Activated CD8-positive, alpha-beta memory T cell treated with anti-CD3 and anti-CD28 coated beads, Interleukin-2, amount 50 U/mL, for 1 hour (primary cell): ENCODE data around the gene MTURN.
"Not testable (repeated sequence)": the region's sequence is repeated elsewhere in the genome, so short reads cannot be mapped to it uniquely, and the experiment has no call there.

Experiments used
- DNase-seq: peaks from one replicate; pipeline ENCODE4 v3.0.0-alpha.2; 2020; ENCODE audit errors: extremely low read depth

Gene MTURN

DNA sequence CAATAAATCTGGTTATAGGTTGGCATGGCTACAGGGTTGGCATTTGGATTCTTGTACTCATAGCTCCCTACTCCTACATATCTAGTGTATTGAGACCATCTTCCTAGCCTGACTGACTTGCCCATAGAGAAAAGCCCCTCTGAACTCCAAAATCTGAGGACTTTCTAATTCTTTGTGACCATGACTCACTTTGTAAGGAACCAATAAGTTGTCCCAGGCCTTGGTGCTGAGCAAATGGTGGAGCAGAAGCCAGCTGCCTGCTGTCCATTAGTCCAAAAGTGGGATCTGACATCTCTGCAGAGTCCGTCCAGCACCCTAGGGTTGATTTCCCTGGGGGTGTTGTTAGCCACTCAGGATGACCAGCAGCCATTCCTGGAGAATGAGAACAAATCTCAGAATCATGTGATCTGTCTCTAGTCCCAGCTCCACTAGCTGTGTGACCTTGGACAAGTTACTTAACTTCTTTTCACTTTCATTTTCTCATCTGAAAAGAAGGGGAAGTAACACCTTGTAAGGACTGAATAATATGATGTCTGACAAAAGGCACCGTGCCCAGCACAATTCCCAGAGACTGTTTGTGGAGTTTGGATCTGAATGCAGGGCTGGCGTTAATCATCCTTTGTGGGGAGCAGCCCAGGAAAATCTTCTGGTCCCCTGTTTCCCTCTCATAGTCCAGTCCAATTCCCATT, 44.1 kb downstream of the MTURN start:
- DNase-seq = no peak

- DNase-seq = no peak
Observed at GRCh38 chr7:30180718-30181117, 45.9 kb downstream of the MTURN start.

GRCh38 chr7:30181211-30181610, 46.4 kb downstream of the MTURN start:
- no peak for DNase-seq

- DNase-seq = no peak
Observed at GRCh38 chr7:30181736-30182522, 47.1 kb downstream of the MTURN start.

GRCh38 chr7:30182814-30183213, 48.0 kb downstream of the MTURN start:
- no peak for DNase-seq

DNA sequence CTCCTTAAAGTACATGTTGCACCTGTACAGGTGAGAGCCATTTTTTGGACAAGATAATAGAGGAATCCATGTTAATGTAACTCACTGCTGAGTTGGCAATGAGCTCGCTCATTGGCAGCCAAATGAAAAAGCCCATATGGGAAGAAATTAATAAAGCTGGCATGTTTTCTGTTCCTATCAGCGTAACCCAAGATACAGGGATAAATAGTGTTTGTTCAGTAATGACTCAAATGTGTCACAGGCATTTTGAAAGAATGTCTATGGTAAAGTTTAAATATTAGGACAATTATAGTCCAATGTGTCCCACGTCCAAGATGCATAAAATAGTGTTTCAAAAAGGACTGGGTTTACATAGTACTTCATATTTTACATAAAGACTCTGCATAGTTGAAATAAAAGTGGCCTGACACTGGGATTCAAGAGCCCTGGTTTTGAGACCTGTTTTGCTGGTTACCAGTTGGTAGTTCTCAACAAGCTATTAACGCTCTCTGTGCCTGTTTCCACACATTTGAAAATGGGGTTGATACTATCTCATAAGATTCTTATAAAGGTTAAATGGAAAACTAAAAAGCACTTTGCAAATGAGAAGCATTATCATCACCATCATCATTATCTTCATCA, 49.1 kb downstream of the MTURN start:
- no peak for DNase-seq

- no peak for DNase-seq
Observed at GRCh38 chr7:30184791-30185487, 50.2 kb downstream of the MTURN start.

- no peak for DNase-seq
Observed at GRCh38 chr7:30185496-30185895, 50.7 kb downstream of the MTURN start.

DNA sequence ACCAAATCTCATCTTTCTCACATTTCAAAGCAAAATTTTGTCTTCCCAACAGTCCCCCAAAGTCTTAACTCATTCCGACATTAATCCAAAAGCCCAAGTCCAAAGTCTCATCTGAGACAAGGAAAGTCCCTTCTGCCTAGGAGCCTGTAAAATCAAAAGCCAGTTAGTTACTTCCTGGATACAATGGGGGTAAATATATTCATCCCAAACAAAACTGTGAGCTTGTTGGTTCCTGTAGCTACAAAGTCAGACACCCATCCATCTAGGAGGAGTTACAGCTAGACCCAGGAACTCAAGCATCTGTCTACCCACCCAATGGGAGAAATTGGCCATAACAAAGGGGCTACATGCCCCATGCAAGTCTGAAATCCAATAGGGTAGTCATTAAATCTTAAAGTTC, 51.9 kb downstream of the MTURN start:
- DNase-seq = no peak

DNA sequence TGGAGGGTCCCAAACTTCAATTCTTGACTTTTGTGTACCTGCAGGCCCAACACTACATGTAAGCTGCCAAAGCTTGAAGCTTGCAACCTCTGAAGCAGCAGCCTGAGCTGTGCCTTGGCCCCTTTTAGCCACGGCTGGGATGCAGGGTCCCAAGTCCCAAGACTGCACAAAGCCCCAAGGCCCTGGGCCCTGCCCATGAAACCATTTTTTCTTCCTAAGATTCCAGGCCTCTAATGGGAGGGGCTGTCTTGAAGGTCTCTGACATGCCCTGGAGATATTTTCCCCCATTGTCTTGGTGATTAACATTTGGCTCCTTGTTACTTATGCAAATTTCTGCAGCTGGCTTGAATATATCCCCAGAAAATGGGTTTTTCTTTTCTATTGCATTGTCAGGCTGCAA, 52.7 kb downstream of the MTURN start:
- DNase-seq = no peak

DNA sequence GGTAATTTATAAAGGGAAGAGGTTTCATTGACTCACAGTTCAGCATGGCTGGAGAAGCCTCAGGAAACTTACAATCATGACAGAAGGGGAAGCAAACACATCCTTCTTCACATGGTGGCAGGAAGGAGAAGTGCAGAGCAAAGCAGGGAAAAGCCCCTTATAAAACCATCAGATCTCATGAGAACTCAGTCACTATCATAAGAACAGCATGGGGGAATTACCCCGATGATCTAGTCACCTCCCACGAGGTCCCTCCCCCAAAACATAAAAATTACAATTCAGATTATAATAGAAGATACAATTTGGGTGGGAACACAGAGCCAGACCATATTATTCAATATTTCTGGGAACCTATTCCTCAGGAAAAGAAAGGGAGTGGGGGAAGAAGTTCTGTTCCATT, 53.6 kb downstream of the MTURN start:
- not testable (repeated sequence) for DNase-seq

GRCh38 chr7:30188811-30189210, 54.0 kb downstream of the MTURN start:
- DNase-seq = no peak

- DNase-seq = no peak
Observed at GRCh38 chr7:30191809-30192208, 57.0 kb downstream of the MTURN start.

DNA sequence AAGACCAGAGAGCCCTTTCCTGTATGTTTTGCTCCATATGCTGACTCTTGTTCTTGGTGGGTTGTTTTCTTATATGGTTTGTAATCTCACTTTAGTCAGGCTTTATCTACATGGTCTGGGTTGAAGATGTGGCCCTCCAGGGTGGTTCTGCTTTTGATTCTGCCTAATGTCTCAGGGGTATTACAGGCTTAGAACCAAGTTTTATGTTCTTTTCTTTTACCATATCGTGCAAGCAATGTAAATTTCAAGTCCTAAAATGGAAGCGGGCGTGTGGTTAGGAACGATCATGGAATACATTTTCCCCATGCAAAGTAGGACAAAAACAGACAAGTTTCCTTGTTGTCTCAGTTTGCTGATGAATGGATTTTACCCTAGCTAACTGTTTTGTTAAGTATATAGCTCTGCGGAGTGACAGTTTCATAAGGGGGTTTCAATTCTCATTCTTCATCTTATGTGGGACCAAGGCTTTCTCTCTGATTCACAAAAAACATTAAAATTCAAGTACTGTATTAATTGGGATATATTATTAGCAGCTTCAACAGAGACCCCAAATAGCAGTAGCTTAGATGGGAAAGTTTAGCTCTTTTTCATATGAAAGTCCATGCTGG, 58.7 kb downstream of the MTURN start:
- DNase-seq = no peak

GRCh38 chr7:30196408-30196807, 61.6 kb downstream of the MTURN start:
- no peak for DNase-seq

- DNase-seq = no peak
Observed at GRCh38 chr7:30197438-30197837, 62.7 kb downstream of the MTURN start.

GRCh38 chr7:30199271-30199670, 64.5 kb downstream of the MTURN start:
- DNase-seq = no peak

GRCh38 chr7:30200591-30200990, 65.8 kb downstream of the MTURN start:
- no peak for DNase-seq

DNA sequence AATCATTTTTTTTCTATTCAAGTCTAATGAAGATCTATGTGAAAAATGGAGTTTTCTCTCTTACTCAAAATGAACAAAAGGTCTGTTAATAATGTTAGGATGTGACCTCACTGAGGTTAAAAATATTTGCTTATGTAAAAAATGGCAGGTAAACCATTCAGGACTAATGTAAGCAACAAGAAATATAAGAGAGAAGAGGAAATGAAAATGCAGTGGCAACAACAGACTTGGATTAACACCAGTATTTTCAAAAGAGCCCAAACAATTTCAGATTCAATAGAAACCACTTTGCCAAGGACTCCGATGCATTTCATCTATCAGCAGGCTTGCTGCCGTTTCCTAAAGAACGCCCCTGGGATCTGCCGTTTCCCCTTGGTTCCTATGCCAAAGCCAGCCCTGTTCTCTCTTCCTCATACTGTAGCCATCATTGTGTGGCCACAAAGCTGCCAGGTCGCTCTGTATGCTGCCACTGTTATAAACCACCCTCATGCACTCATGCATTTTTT, 66.4 kb downstream of the MTURN start:
- no peak for DNase-seq

GRCh38 chr7:30201921-30202320, 67.1 kb downstream of the MTURN start:
- no peak for DNase-seq

DNA sequence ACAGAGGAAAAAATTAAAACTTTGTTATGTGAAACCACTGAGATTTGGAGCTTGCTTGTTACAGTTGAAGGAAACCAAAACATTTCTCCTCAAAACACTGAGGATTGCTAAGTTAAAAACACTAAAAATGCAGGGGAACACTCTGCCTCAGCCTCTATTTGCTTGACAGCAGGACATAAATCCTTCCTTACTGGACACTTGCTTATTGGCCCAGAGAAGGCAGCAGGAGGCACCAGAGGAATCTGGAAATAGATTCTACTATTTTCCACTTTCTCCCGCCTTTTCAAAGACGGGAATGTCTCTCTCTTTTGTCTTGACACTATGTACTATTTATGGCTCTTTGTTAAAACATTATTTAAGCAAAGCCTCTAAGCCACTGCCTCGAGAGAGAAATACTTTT, 67.9 kb downstream of the MTURN start:
- no peak for DNase-seq

DNA sequence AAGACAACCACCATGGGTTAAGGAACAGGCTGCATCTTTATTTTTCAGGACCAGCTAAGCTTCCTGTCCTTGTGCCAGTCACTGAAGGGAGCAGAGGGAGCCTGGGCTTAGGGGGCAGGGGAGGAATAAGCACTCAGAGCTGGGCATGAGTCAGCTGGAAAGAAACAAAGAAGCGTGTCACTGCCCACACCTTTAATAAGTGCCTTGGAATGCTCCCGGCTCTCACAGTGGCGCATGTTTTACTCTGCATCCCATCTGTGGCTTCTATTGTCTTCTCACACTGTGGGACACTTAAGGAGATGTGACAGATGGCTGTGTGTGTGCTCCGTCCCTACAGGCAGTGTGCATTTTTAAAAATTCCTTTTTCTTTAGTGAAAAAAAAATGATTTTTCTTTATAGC, 71.7 kb downstream of the MTURN start:
- DNase-seq = no peak
